ENCODE measurements around the gene LRRC3.

Gene LRRC3

GRCh38 chr21:44459712-44460440 lies 4.6 kb downstream of the LRRC3 start:
- no peak for DNase-seq

- no peak for DNase-seq
Observed at GRCh38 chr21:44460441-44460755, 5.1 kb downstream of the LRRC3 start.

GRCh38 chr21:44461005-44461404 lies 5.7 kb downstream of the LRRC3 start:
- no peak for DNase-seq

GRCh38 chr21:44461464-44462001 lies 6.2 kb downstream of the LRRC3 start:
- no peak for DNase-seq

- no peak for DNase-seq
Observed at GRCh38 chr21:44462086-44462833, 7.0 kb downstream of the LRRC3 start.

- DNase-seq: no peak
Observed at GRCh38 chr21:44462834-44463200, 7.5 kb downstream of the LRRC3 start.

- no peak for DNase-seq
Observed at GRCh38 chr21:44463724-44464123, 8.4 kb downstream of the LRRC3 start.

- DNase-seq: no peak
Observed at GRCh38 chr21:44464351-44464750, 9.0 kb downstream of the LRRC3 start.

GRCh38 chr21:44466351-44466954 lies 11.1 kb downstream of the LRRC3 start:
- DNase-seq: no peak

GRCh38 chr21:44466996-44467858 lies 11.9 kb downstream of the LRRC3 start:
- DNase-seq: no peak

GRCh38 chr21:44467859-44468195 lies 12.5 kb downstream of the LRRC3 start:
- DNase-seq: no peak

GRCh38 chr21:44471341-44471740 lies 16.0 kb downstream of the LRRC3 start:
- DNase-seq: no peak

- DNase-seq: no peak
Observed at GRCh38 chr21:44471996-44472395, 16.7 kb downstream of the LRRC3 start.

GRCh38 chr21:44473915-44474555 lies 18.7 kb downstream of the LRRC3 start:
- DNase-seq: no peak

GRCh38 chr21:44475266-44475845 lies 20.0 kb downstream of the LRRC3 start:
- DNase-seq: no peak

GRCh38 chr21:44477131-44477530 lies 21.8 kb downstream of the LRRC3 start:
- DNase-seq: no peak

GRCh38 chr21:44477712-44478111 lies 22.4 kb downstream of the LRRC3 start:
- no peak for DNase-seq

GRCh38 chr21:44478124-44478800 lies 23.0 kb downstream of the LRRC3 start:
- no peak for DNase-seq

GRCh38 chr21:44478801-44479167 lies 23.5 kb downstream of the LRRC3 start:
- DNase-seq: no peak

- DNase-seq: peak; percentile 34 to 41
Observed at GRCh38 chr21:44479556-44480199, 24.4 kb downstream of the LRRC3 start.
